B cell (primary cell): ENCODE data around the gene CPXM1.

Experiments used
- EZH2 ChIP-seq: IDR thresholded peaks from 2 replicates; pipeline ENCODE4 v1.6.1; 2012; ENCODE audit warnings: borderline replicate concordance, low read depth, mild to moderate bottlenecking, moderate library complexity, low read length; ENCODE audit not compliant: insufficient read depth, poor library complexity, severe bottlenecking
- TF ChIP-seq, protein P1 (sequence below): fragments of 200-600 bp; IDR thresholded peaks from one replicate; pipeline ENCODE4 v1.8.0; 2022; ENCODE audit warnings: antibody characterized with exemption, mild to moderate bottlenecking

DNA sequence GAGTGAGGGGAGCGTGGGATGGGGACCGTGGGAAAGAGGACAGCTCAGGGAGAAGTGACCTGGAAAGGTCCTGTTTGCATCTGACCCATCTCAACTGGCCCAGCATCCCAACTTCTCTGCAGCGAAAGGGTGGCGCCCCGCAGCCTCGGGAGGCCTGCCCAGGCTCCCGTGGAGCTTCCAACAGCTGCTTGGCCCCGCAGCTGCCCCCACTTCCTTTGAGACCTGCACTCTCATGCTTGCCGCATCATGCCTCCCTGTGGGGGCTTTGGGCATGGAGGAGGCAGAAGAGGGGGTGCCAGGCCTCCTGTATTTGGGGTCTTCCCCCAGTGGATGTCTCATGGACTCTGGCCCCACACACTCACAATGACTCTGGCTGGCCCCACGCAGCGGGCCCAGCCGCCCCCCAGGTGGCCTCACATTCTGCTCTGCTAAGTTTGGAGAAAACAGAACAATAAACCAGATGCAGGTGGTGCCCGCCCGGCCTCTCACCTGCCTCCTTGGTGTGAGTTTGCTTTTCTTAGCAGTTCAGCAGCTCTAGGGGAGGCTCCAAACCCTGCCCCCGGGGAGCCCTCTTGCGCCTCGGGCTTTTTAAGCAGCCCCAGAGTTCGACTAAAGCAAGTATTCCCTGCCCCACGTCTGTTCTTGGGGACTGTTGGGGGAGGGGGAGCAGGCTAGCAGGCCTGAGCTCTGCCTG is 40.7 kb downstream of the CPXM1 start:
- TF ChIP-seq, protein P1, sequence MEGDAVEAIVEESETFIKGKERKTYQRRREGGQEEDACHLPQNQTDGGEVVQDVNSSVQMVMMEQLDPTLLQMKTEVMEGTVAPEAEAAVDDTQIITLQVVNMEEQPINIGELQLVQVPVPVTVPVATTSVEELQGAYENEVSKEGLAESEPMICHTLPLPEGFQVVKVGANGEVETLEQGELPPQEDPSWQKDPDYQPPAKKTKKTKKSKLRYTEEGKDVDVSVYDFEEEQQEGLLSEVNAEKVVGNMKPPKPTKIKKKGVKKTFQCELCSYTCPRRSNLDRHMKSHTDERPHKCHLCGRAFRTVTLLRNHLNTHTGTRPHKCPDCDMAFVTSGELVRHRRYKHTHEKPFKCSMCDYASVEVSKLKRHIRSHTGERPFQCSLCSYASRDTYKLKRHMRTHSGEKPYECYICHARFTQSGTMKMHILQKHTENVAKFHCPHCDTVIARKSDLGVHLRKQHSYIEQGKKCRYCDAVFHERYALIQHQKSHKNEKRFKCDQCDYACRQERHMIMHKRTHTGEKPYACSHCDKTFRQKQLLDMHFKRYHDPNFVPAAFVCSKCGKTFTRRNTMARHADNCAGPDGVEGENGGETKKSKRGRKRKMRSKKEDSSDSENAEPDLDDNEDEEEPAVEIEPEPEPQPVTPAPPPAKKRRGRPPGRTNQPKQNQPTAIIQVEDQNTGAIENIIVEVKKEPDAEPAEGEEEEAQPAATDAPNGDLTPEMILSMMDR = no peak
- no peak for TF ChIP-seq EZH2
